OCI-LY7 (cell line): ENCODE data around the gene ST3GAL3. TPM values are rescaled to one million over a fixed set of nuclear protein-coding genes. Genes with fewer than 3 reads are reported as not detected.
A peak's percentile ranks its signal among the peaks of the same experiment; 100 is the strongest.

ENCODE experiments used
- BruUV-seq: library from RNA; stranded (reverse); fragments of 400-500 nt; replicated peaks from 2 replicates; lab custom pipeline; 2021; lab: Mats Ljungman, UMichigan
- CTCF ChIA-PET: fragments of 300-600 bp; sonication (Branson Sonifier 250); formaldehyde crosslinking; loops from one replicate; lab custom pipeline; 2022; ENCODE audit warnings: antibody characterized with exemption; ENCODE audit not compliant: unreplicated experiment; lab: Charles Lee
- POLR2A ChIA-PET: fragments of 300-600 bp; sonication (Branson Sonifier 250); formaldehyde crosslinking; loops from one replicate; lab custom pipeline; 2022; ENCODE audit warnings: antibody characterized with exemption; lab: Charles Lee
- DNase-seq: peaks from one replicate; pipeline ENCODE4 v3.0.0-alpha.2; 2015; ENCODE audit warnings: low spot score
- H2AFZ ChIP-seq: fragments of 200-600 bp; sonication (generic), shearing (Covaris generic); 2 replicates; pipeline ENCODE4 v1.6.1; 2014; ENCODE audit warnings: mild to moderate bottlenecking, antibody characterized with exemption, low read length, moderate library complexity
- H3K27ac ChIP-seq: fragments of 200-600 bp; sonication (generic); 2 replicates; pipeline ENCODE4 v1.5.1; 2014; ENCODE audit warnings: mixed run types, low read depth, mild to moderate bottlenecking, moderate library complexity, low read length, inconsistent platforms; ENCODE audit not compliant: poor library complexity, severe bottlenecking
- H3K36me3 ChIP-seq: fragments of 200-600 bp; sonication (generic); 2 replicates; pipeline ENCODE4 v1.6.1; 2014; ENCODE audit warnings: mild to moderate bottlenecking, antibody characterized with exemption, low read length, moderate library complexity, mixed read lengths; ENCODE audit not compliant: insufficient read depth
- H3K4me1 ChIP-seq: fragments of 200-600 bp; sonication (generic); 2 replicates; pipeline ENCODE4 v1.5.1; 2014; ENCODE audit warnings: mild to moderate bottlenecking, low read length; ENCODE audit not compliant: insufficient read depth, poor library complexity, severe bottlenecking
- H3K4me2 ChIP-seq: fragments of 200-600 bp; sonication (generic); 2 replicates; pipeline ENCODE4 v1.6.1; 2014; ENCODE audit warnings: mild to moderate bottlenecking, low read length
- H3K4me3 ChIP-seq: fragments of 200-600 bp; sonication (generic); 2 replicates; pipeline ENCODE4 v1.5.1; 2014; ENCODE audit warnings: mild to moderate bottlenecking, low read depth, low read length; ENCODE audit not compliant: poor library complexity, severe bottlenecking
- H3K79me2 ChIP-seq: fragments of 200-600 bp; sonication (generic); 2 replicates; pipeline ENCODE4 v1.6.1; 2016; ENCODE audit warnings: low read depth, mild to moderate bottlenecking, low read length, moderate library complexity, mixed read lengths; ENCODE audit not compliant: insufficient read depth
- H3K9me2 ChIP-seq: fragments of 200-600 bp; sonication (generic); 2 replicates; pipeline ENCODE4 v1.6.1; 2016; ENCODE audit warnings: mild to moderate bottlenecking, low read length, mixed read lengths; ENCODE audit not compliant: insufficient read depth
- H3K9me3 ChIP-seq: fragments of 200-600 bp; sonication (generic); 2 replicates; pipeline ENCODE4 v1.6.1; 2014; ENCODE audit warnings: mild to moderate bottlenecking, mixed run types, low read length, mixed read lengths
- H4K20me1 ChIP-seq: fragments of 200-600 bp; sonication (generic); 2 replicates; pipeline ENCODE4 v1.6.1; 2014; ENCODE audit warnings: mild to moderate bottlenecking, antibody characterized with exemption, low read length, moderate library complexity, mixed read lengths; ENCODE audit not compliant: insufficient read depth
- CTCF ChIP-seq: fragments of 200-600 bp; sonication (generic); conservative IDR thresholded peaks from 2 replicates; pipeline ENCODE4 v1.5.1; 2014; ENCODE audit warnings: mild to moderate bottlenecking, antibody characterized with exemption, low read length, moderate library complexity, mixed read lengths
- EZH2phosphoT487 ChIP-seq: fragments of 200-600 bp; sonication (generic); IDR thresholded peaks from 2 replicates; pipeline ENCODE4 v1.6.1; 2018; ENCODE audit warnings: low read depth, borderline replicate concordance, mild to moderate bottlenecking, mixed run types, antibody characterized with exemption, low read length, moderate library complexity, mixed read lengths
- intact Hi-C: fragments of 100-400 bp; cut with micrococcal nuclease; formaldehyde crosslinking; loops from one replicate; pipeline ENCODE4 v1.10.0; 2022; ENCODE audit not compliant: unreplicated experiment
- total RNA-seq, 2 experiments: library from RNA; depleted of rRNA in 1 of 2; stranded (reverse); fragments of >200 nt in 1 of 2; shearing (Covaris generic) in 1 of 2; gene quantifications; 2 replicates each; pipeline ENCODE4 v1.2.3, GENCODE V29; 2014 to 2022

Gene ST3GAL3
- total RNA-seq, 2 experiments from 2014 or later: 24.0 to 45.0 TPM

- no peaks in the 10 kb centered on the region for H3K9me2 ChIP-seq
- H3K4me3 ChIP-seq: peak overlapping the region; percentile 48
- peak; percentile 40 for DNase-seq
- H3K27ac ChIP-seq: peak overlapping the region; percentile 93
- peaks cover 69% of the 10 kb centered on the region for H3K4me1 ChIP-seq
- intact Hi-C loops: loop anchor here (5.0 kb wide), 2 partner anchors 67 to 98 kb away; partner anchors contain the start of gene ARTN
- no peak for TF ChIP-seq EZH2phosphoT487
- no peak for TF ChIP-seq CTCF
- H3K36me3 ChIP-seq: peaks cover 18% of the 10 kb centered on the region
- H2AFZ ChIP-seq: peak overlapping the region; percentile 77
- H3K4me2 ChIP-seq: peak overlapping the region; percentile 74
- no TSS peak for BruUV-seq
- POLR2A ChIA-PET: no interaction called here
- H3K79me2 ChIP-seq: no peaks in the 10 kb centered on the region
- H4K20me1 ChIP-seq: no peaks in the 10 kb centered on the region
- H3K9me3 ChIP-seq: no peaks in the 10 kb centered on the region
- CTCF ChIA-PET: no interaction called here
Observed at GRCh38 chr1:43834280-43835081, 127.1 kb downstream of the ST3GAL3 start.

GRCh38 chr1:43835082-43836021 is 128.0 kb downstream of the ST3GAL3 start:
- DNase-seq: peak; percentile 57

More at GRCh38 chr1:43835082-43836021, 128.0 kb downstream of the ST3GAL3 start:
- Histone ChIP-seq H3K4me1 (peaks cover 69% of the 10 kb centered on the region), H3K4me3 (peak overlapping the region; percentile 48), H3K79me2 (no peaks in the 10 kb centered on the region), H3K27ac (peak overlapping the region; percentile 93), H3K9me3 (no peaks in the 10 kb centered on the region), H3K9me2 (no peaks in the 10 kb centered on the region), H2AFZ (peak overlapping the region; percentile 77; the same call in 1 of the 2 replicates), H4K20me1 (no peaks in the 10 kb centered on the region), H3K4me2 (peak overlapping the region; percentile 74), H3K36me3 (peaks cover 25% of the 10 kb centered on the region)
- BruUV-seq: no TSS peak
- intact Hi-C loops: loop anchor here (5.0 kb wide), 2 partner anchors 68 to 97 kb away; partner anchors contain the start of gene ARTN
- TF ChIP-seq CTCF: no peak
- no peak for TF ChIP-seq EZH2phosphoT487
- POLR2A ChIA-PET: interaction anchor here (0.8 kb wide), 1 partner anchor 14 kb away, joined by 3 read pairs; no protein-coding TSS in a partner anchor
- CTCF ChIA-PET: no interaction called here
